H9 (cell line): ENCODE results near the gene ATP1B2. TPM values are rescaled to one million over a fixed set of nuclear protein-coding genes. Genes with fewer than 3 reads are reported as not detected.

Experiments
- DNase-seq: peaks from one replicate; pipeline ENCODE4 v3.0.0-alpha.2; 2017
- H2AFZ ChIP-seq: one replicate; pipeline ENCODE4 v1.6.1; 2013; ENCODE audit warnings: mild to moderate bottlenecking, low read length, control low read depth, moderate library complexity
- H2AK5ac ChIP-seq: 2 replicates; pipeline ENCODE4 v1.6.1; 2013; ENCODE audit warnings: low read length, control low read depth, mixed read lengths; ENCODE audit not compliant: insufficient read length
- H2BK120ac ChIP-seq: one replicate; pipeline ENCODE4 v1.6.1; 2013; ENCODE audit warnings: low read depth, mild to moderate bottlenecking, low read length, control low read depth, inconsistent platforms; ENCODE audit not compliant: poor library complexity, severe bottlenecking
- H2BK12ac ChIP-seq: 2 replicates; pipeline ENCODE4 v1.6.1; 2013; ENCODE audit warnings: low read length, control low read depth, mixed read lengths, low read depth; ENCODE audit not compliant: insufficient read length
- H2BK15ac ChIP-seq: 2 replicates; pipeline ENCODE4 v1.6.1; 2013; ENCODE audit warnings: low read depth, low read length, control low read depth
- H2BK20ac ChIP-seq: one replicate; pipeline ENCODE4 v1.6.1; 2013; ENCODE audit warnings: low read depth, mild to moderate bottlenecking, low read length, control low read depth, inconsistent platforms; ENCODE audit not compliant: poor library complexity, severe bottlenecking
- H2BK5ac ChIP-seq: 2 replicates; pipeline ENCODE4 v1.6.1; 2013; ENCODE audit warnings: low read length, control low read depth, mixed read lengths; ENCODE audit not compliant: insufficient read length
- H3K14ac ChIP-seq: 2 replicates; pipeline ENCODE4 v1.6.1; 2013; ENCODE audit warnings: low read length, control low read depth; ENCODE audit not compliant: insufficient read depth
- H3K18ac ChIP-seq: 2 replicates; pipeline ENCODE4 v1.6.1; 2013; ENCODE audit warnings: low read depth, mild to moderate bottlenecking, mixed read lengths, low read length, control low read depth; ENCODE audit not compliant: insufficient read length
- H3K23ac ChIP-seq: 2 replicates; pipeline ENCODE4 v1.6.1; 2013; ENCODE audit warnings: low read length, control low read depth, mixed read lengths, low read depth; ENCODE audit not compliant: insufficient read length
- H3K23me2 ChIP-seq: 2 replicates; pipeline ENCODE4 v1.6.1; 2013; ENCODE audit warnings: low read depth, mild to moderate bottlenecking, mixed read lengths, low read length, control low read depth; ENCODE audit not compliant: insufficient read length, poor library complexity, severe bottlenecking
- H3K27ac ChIP-seq: 2 replicates; pipeline ENCODE4 v1.5.1; 2013; ENCODE audit warnings: low read length, control low read depth, mixed read lengths, low read depth; ENCODE audit not compliant: insufficient read length
- H3K27me3 ChIP-seq: 2 replicates; pipeline ENCODE4 v1.6.1; 2013; ENCODE audit warnings: low read length, control low read depth, inconsistent platforms; ENCODE audit not compliant: insufficient read depth
- H3K4ac ChIP-seq: 2 replicates; pipeline ENCODE4 v1.6.1; 2013; ENCODE audit warnings: low read depth, mild to moderate bottlenecking, control low read depth, inconsistent platforms, low read length, moderate library complexity
- H3K4me1 ChIP-seq: 2 replicates; pipeline ENCODE4 v1.6.1; 2013; ENCODE audit warnings: low read length, control low read depth, inconsistent platforms; ENCODE audit not compliant: insufficient read depth
- H3K4me2 ChIP-seq: 2 replicates; pipeline ENCODE4 v1.6.1; 2013; ENCODE audit warnings: low read length, control low read depth, mixed read lengths; ENCODE audit not compliant: insufficient read length, insufficient read depth
- H3K56ac ChIP-seq: 2 replicates; pipeline ENCODE4 v1.6.1; 2013; ENCODE audit warnings: low read depth, mild to moderate bottlenecking, mixed read lengths, low read length, control low read depth; ENCODE audit not compliant: insufficient read length
- H3K79me1 ChIP-seq: 2 replicates; pipeline ENCODE4 v1.6.1; 2013; ENCODE audit warnings: low read depth, mild to moderate bottlenecking, moderate library complexity, low read length, control low read depth, inconsistent platforms; ENCODE audit not compliant: insufficient read depth, poor library complexity, severe bottlenecking
- H3K79me2 ChIP-seq: 2 replicates; pipeline ENCODE4 v1.6.1; 2013; ENCODE audit warnings: low read length, control low read depth, inconsistent platforms; ENCODE audit not compliant: insufficient read depth
- H3K9ac ChIP-seq: 2 replicates; pipeline ENCODE4 v1.6.1; 2013; ENCODE audit warnings: low read length, control low read depth, mixed read lengths; ENCODE audit not compliant: insufficient read length; ENCODE audit errors: extremely low read depth
- H3K9me3 ChIP-seq: one replicate; pipeline ENCODE4 v1.6.1; 2013; ENCODE audit warnings: low read depth, low read length, inconsistent platforms; ENCODE audit not compliant: control insufficient read depth
- H3T11ph ChIP-seq: one replicate; pipeline ENCODE4 v1.6.1; 2013; ENCODE audit warnings: mild to moderate bottlenecking, low read length, control low read depth, inconsistent platforms
- H4K20me1 ChIP-seq: one replicate; pipeline ENCODE4 v1.6.1; 2013; ENCODE audit not compliant: control insufficient read depth, insufficient read length, insufficient read depth
- H4K5ac ChIP-seq: 2 replicates; pipeline ENCODE4 v1.6.1; 2013; ENCODE audit warnings: low read depth, mild to moderate bottlenecking, mixed read lengths, low read length, control low read depth; ENCODE audit not compliant: insufficient read length
- H4K8ac ChIP-seq: replicated peaks from 2 replicates; pipeline ENCODE4 v1.6.1; 2013; ENCODE audit warnings: low read length, control low read depth, mixed read lengths, low read depth; ENCODE audit not compliant: insufficient read length
- H4K91ac ChIP-seq: 2 replicates; pipeline ENCODE4 v1.6.1; 2013; ENCODE audit warnings: low read depth, mild to moderate bottlenecking, moderate library complexity, mixed read lengths, low read length, control low read depth; ENCODE audit not compliant: insufficient read length
- H3K27ac Mint-ChIP-seq, 3 experiments: 2 replicates in 2 of 3; 3 replicates in 1 of 3; pipeline ENCODE4 v1.8.0; 2020 to 2021; ENCODE audit warnings: mixed read lengths in 3 of 3, mild to moderate bottlenecking in 1 of 3, moderate library complexity in 1 of 3
- H3K27me3 Mint-ChIP-seq: 2 replicates; pipeline ENCODE4 v1.8.0; 2021; ENCODE audit warnings: low read depth, mild to moderate bottlenecking, moderate library complexity, mixed read lengths
- H3K36me3 Mint-ChIP-seq, 3 experiments: 2 replicates in 2 of 3; 3 replicates in 1 of 3; pipeline ENCODE4 v1.8.0; 2020 to 2021; ENCODE audit warnings: low read depth in 3 of 3, mixed read lengths in 3 of 3; ENCODE audit not compliant: insufficient read depth in 1 of 3
- H3K4me1 Mint-ChIP-seq, 2 experiments: 2 replicates each; pipeline ENCODE4 v1.8.0; 2020; ENCODE audit warnings: mixed read lengths in 2 of 2
- H3K4me3 Mint-ChIP-seq, 2 experiments: 2 replicates in 1 of 2; 3 replicates in 1 of 2; pipeline ENCODE4 v1.8.0; 2020 to 2021; ENCODE audit warnings: mild to moderate bottlenecking in 2 of 2, mixed read lengths in 2 of 2, moderate library complexity in 1 of 2
- H3K9me3 Mint-ChIP-seq, 2 experiments: 2 replicates in 1 of 2; 3 replicates in 1 of 2; pipeline ENCODE4 v1.8.0; 2020; ENCODE audit warnings: mild to moderate bottlenecking in 2 of 2, mixed read lengths in 2 of 2, moderate library complexity in 1 of 2
- CTCF ChIP-seq: fragments of 200-600 bp; sonication (generic); conservative IDR thresholded peaks from 3 replicates; pipeline ENCODE4 v1.8.0; 2021; ENCODE audit warnings: antibody characterized with exemption, mild to moderate bottlenecking
- WGBS: extraction: QIAGEN DNeasy Blood & Tissue Kit; methylation state at CpG from one replicate; pipeline ENCODE4 v1.1.7; 2013; ENCODE audit warnings: missing lambda C conversion rate, low lambda C conversion rate, mixed read lengths; ENCODE audit not compliant: insufficient read length; ENCODE audit errors: extremely low coverage; 5-methylcytosine and 5-hydroxymethylcytosine counted together
- total RNA-seq: library from RNA; stranded (reverse); gene quantifications from 2 replicates; pipeline ENCODE4 v1.2.1, GENCODE V29; 2021

The ATP1B2 gene
- total RNA-seq, 1 experiment from 2014 or later: 16.2 TPM

GRCh38 chr17:7654832-7655540 is 4.3 kb downstream of the ATP1B2 start:
- Histone ChIP-seq H3K56ac (no peak overlapping the region), H2BK20ac (no peak overlapping the region), H2AFZ (no peak overlapping the region), H3K4me2 (no peak overlapping the region), H2BK120ac (no peak overlapping the region), H3T11ph (no peak overlapping the region), H2AK5ac (no peak overlapping the region), H3K79me1 (no peaks in the 10 kb centered on the region), H2BK12ac (no peak overlapping the region), H3K27me3 (peaks cover under 1% of the 10 kb centered on the region; the same call in 1 of the 2 replicates), H3K18ac (no peak overlapping the region), H2BK5ac (no peak overlapping the region), H4K8ac (no peak overlapping the region), H2BK15ac (no peak overlapping the region), H3K23ac (no peak overlapping the region), H3K27ac (no peak overlapping the region), H3K9ac (no peak overlapping the region), H3K4me1 (peaks cover 8% of the 10 kb centered on the region; the same call in 1 of the 2 replicates), H4K91ac (no peak overlapping the region), H4K5ac (no peak overlapping the region), H3K79me2 (no peaks in the 10 kb centered on the region), H3K9me3 (no peaks in the 10 kb centered on the region), H3K23me2 (peaks cover 20% of the 10 kb centered on the region), H3K14ac (no peak overlapping the region), H4K20me1 (no peaks in the 10 kb centered on the region), H3K4ac (no peak overlapping the region)
- no CpG with 5 or more reads among the region's 16 CpGs for WGBS
- no peak overlapping the region for H3K27ac Mint-ChIP-seq
- H3K9me3 Mint-ChIP-seq: peaks cover 0 to 3% of the 10 kb centered on the region in 2 experiments; a peak in 1 of 5 replicates
- H3K4me3 Mint-ChIP-seq: no peak overlapping the region
- TF ChIP-seq CTCF: no peak
- peaks cover 41% of the 10 kb centered on the region for H3K27me3 Mint-ChIP-seq
- H3K36me3 Mint-ChIP-seq: peaks cover 7 to 33% (median 10%) of the 10 kb centered on the region in 3 experiments; a peak in 6 of 7 replicates
- peak; percentile 29 for DNase-seq
- peaks cover 41 to 55% of the 10 kb centered on the region in 2 experiments for H3K4me1 Mint-ChIP-seq
